ENCODE measurements around the gene ATG4C. TPM values are rescaled to one million over a fixed set of nuclear protein-coding genes. Genes with fewer than 3 reads are reported as not detected.
A peak's percentile ranks its signal among the peaks of the same experiment; 100 is the strongest.
"Not testable (repeated sequence)": the region's sequence is repeated elsewhere in the genome, so short reads cannot be mapped to it uniquely, and the experiment has no call there.

Gene ATG4C
- total RNA-seq = 10 to 100 TPM; 18.3 TPM
- 10 to 100 TPM; 13.6 to 17.0 (median 13.6) TPM for polyA plus RNA-seq
- 6.4 to 19.0 (median 9.5) reads per million in 6 experiments for total RNA-seq

GRCh38 chr1:62783736-62784508 lies at the start of gene ATG4C:
Gene ATG4C (plus strand): TSS chr1:62784132. CDS start chr1:62803787, 19,655 bp downstream.
- Mint-ChIP-seq H3K27me3 (peaks cover 1 to 9% (median 7%) of the 10 kb centered on the region in 5 donors), H3K4me3 (no peak within 1 kb of the TSS), H3K27ac (no peak within 1 kb of the TSS), H3K9me3 (no peaks in the 10 kb centered on the region), H3K36me3 (peaks cover 0 to 2% (median 0%) of the 10 kb centered on the region in 3 donors), H3K4me1 (peaks cover 9 to 20% (median 13%) of the 10 kb centered on the region in 4 donors)
- peak; percentile 95 for ATAC-seq
- peak; percentile 81 to 98 (median 92) for DNase-seq
- POLR2A ChIA-PET = interaction anchor here (0.7 to 1.0 kb wide), 2 partner anchors 150 to 348 kb away, joined by 4 to 6 read pairs; no protein-coding TSS in a partner anchor

- DNase-seq (no peak), ATAC-seq (no peak)
- Mint-ChIP-seq H3K36me3 (no peaks in the 10 kb centered on the region), H3K27ac (no peak overlapping the region), H3K27me3 (peaks cover 6 to 28% (median 8%) of the 10 kb centered on the region in 5 donors), H3K4me1 (no peaks in the 10 kb centered on the region), H3K9me3 (no peaks in the 10 kb centered on the region), H3K4me3 (no peak overlapping the region)
- POLR2A ChIA-PET = no interaction called here
These were observed 48.3 kb upstream of the ATG4C start for GRCh38 chr1:62735491-62736171.

GRCh38 chr1:62740701-62741100 lies 43.2 kb upstream of the ATG4C start:
- H3K9me3 Mint-ChIP-seq, H3K4me3 Mint-ChIP-seq, ATAC-seq, POLR2A ChIA-PET, H3K27ac Mint-ChIP-seq, DNase-seq, H3K4me1 Mint-ChIP-seq, H3K36me3 Mint-ChIP-seq: not testable (repeated sequence)
- peaks cover 8 to 43% (median 15%) of the 10 kb centered on the region in 5 donors for H3K27me3 Mint-ChIP-seq

GRCh38 chr1:62744611-62745577 lies 39.0 kb upstream of the ATG4C start:
- DNase-seq = no peak
- Mint-ChIP-seq H3K9me3 (peaks cover 0 to 3% (median 0%) of the 10 kb centered on the region in 9 donors), H3K4me1 (no peaks in the 10 kb centered on the region), H3K4me3 (no peak overlapping the region), H3K36me3 (no peaks in the 10 kb centered on the region), H3K27me3 (peaks cover 6 to 22% (median 10%) of the 10 kb centered on the region in 5 donors), H3K27ac (no peak overlapping the region)
- ATAC-seq = no peak
- POLR2A ChIA-PET = no interaction called here

- Mint-ChIP-seq H3K27me3 (peaks cover 2 to 9% (median 4%) of the 10 kb centered on the region in 5 donors), H3K4me3 (no peak overlapping the region), H3K4me1 (no peaks in the 10 kb centered on the region), H3K27ac (no peak overlapping the region), H3K9me3 (no peaks in the 10 kb centered on the region), H3K36me3 (no peaks in the 10 kb centered on the region)
- POLR2A ChIA-PET = no interaction called here
- DNase-seq = peak in 3 of 10 donors; percentile 33 to 45 (median 41)
- ATAC-seq = peak in 1 of 2 donors; percentile 37
These were observed 37.7 kb upstream of the ATG4C start for GRCh38 chr1:62746086-62746808.

- DNase-seq = no peak
- no peak for ATAC-seq
- Mint-ChIP-seq H3K9me3 (no peaks in the 10 kb centered on the region), H3K36me3 (no peaks in the 10 kb centered on the region), H3K4me1 (no peaks in the 10 kb centered on the region), H3K27me3 (peaks cover 3 to 5% (median 3%) of the 10 kb centered on the region in 5 donors), H3K4me3 (no peak overlapping the region), H3K27ac (no peak overlapping the region)
- POLR2A ChIA-PET = no interaction called here
These were observed 37.2 kb upstream of the ATG4C start for GRCh38 chr1:62746809-62747138.

- Mint-ChIP-seq H3K36me3 (no peaks in the 10 kb centered on the region), H3K4me3 (no peak overlapping the region), H3K4me1 (no peaks in the 10 kb centered on the region), H3K27ac (no peak overlapping the region), H3K27me3 (peaks cover 0 to 16% (median 4%) of the 10 kb centered on the region in 5 donors), H3K9me3 (no peaks in the 10 kb centered on the region)
- POLR2A ChIA-PET = no interaction called here
- no peak for DNase-seq
- no peak for ATAC-seq
These were observed 30.6 kb upstream of the ATG4C start for GRCh38 chr1:62753031-62753965.

GRCh38 chr1:62754938-62755337 lies 29.0 kb upstream of the ATG4C start:
- H3K4me1 Mint-ChIP-seq, ATAC-seq, H3K9me3 Mint-ChIP-seq, DNase-seq, H3K4me3 Mint-ChIP-seq, POLR2A ChIA-PET, H3K36me3 Mint-ChIP-seq: not testable (repeated sequence)
- Mint-ChIP-seq H3K27me3 (peaks cover 0 to 16% (median 4%) of the 10 kb centered on the region in 5 donors), H3K27ac (peak overlapping the region in 1 of 10 donors; percentile 2)

GRCh38 chr1:62756255-62756884 lies 27.6 kb upstream of the ATG4C start:
- POLR2A ChIA-PET, H3K4me1 Mint-ChIP-seq, ATAC-seq, H3K27ac Mint-ChIP-seq, H3K4me3 Mint-ChIP-seq, H3K36me3 Mint-ChIP-seq, H3K9me3 Mint-ChIP-seq, DNase-seq: not testable (repeated sequence)
- peaks cover 0 to 14% (median 1%) of the 10 kb centered on the region in 5 donors for H3K27me3 Mint-ChIP-seq

GRCh38 chr1:62759232-62759875 lies 24.6 kb upstream of the ATG4C start:
- POLR2A ChIA-PET, H3K4me1 Mint-ChIP-seq, H3K9me3 Mint-ChIP-seq, H3K36me3 Mint-ChIP-seq, H3K4me3 Mint-ChIP-seq, ATAC-seq, DNase-seq: not testable (repeated sequence)
- Mint-ChIP-seq H3K27me3 (peaks cover 0 to 16% (median 2%) of the 10 kb centered on the region in 5 donors), H3K27ac (peak overlapping the region in 1 of 10 donors; percentile 12)
